Gastroesophageal sphincter (tissue), 4 donors: ENCODE data around the gene ARHGAP42. TPM values are rescaled to one million over a fixed set of nuclear protein-coding genes. Genes with fewer than 3 reads are reported as not detected.

ENCODE experiments used
- ATAC-seq: fragments of 150-250 bp; one replicate; pipeline ENCODE4 v1.9.1; 2016; ENCODE audit warnings: mild to moderate bottlenecking, moderate library complexity
- H3K27ac ChIP-seq, 4 donors: fragments of 200-600 bp; sonication (generic) in 3 of 4; 1 replicate in 3 of 4; 2 replicates in 1 of 4; pipeline ENCODE4 v1.5.1; 2016 to 2019
- H3K27me3 ChIP-seq: fragments of 200-600 bp; sonication (generic); one replicate; pipeline ENCODE4 v1.5.1; 2019
- H3K36me3 ChIP-seq, 2 donors: fragments of 200-600 bp; sonication (generic); one replicate each; pipeline ENCODE4 v1.5.1; 2019; ENCODE audit warnings: control low read depth in 1 of 2
- H3K4me1 ChIP-seq, 3 donors: fragments of 200-600 bp; sonication (generic); 1 replicate in 2 of 3; 2 replicates in 1 of 3; pipeline ENCODE4 v1.5.1; 2016 to 2019; ENCODE audit warnings: control low read depth in 2 of 3
- H3K4me3 ChIP-seq, 2 donors: fragments of 200-600 bp; sonication (generic); one replicate each; pipeline ENCODE4 v1.5.1; 2019; ENCODE audit warnings: mild to moderate bottlenecking in 1 of 2, moderate library complexity in 1 of 2
- H3K9me3 ChIP-seq, 3 donors: fragments of 200-600 bp; sonication (generic); one replicate each; pipeline ENCODE4 v1.5.1; 2017 to 2019; ENCODE audit warnings: control low read depth in 2 of 3
- EP300 ChIP-seq: sonication (generic); formaldehyde crosslinking; IDR thresholded peaks from one replicate; pipeline ENCODE4 v1.6.1; 2017; ENCODE audit warnings: antibody characterized with exemption, mild to moderate bottlenecking
- POLR2A ChIP-seq, 2 donors: fragments of 450-650 bp; IDR thresholded peaks; one replicate each; pipeline ENCODE4 v1.6.1; 2017; ENCODE audit warnings: antibody characterized with exemption in 2 of 2, mild to moderate bottlenecking in 2 of 2, moderate library complexity in 1 of 2
- POLR2AphosphoS5 ChIP-seq: sonication (generic); formaldehyde crosslinking; IDR thresholded peaks from one replicate; pipeline ENCODE4 v1.6.1; 2017; ENCODE audit warnings: antibody characterized with exemption
- WGBS, 2 donors: methylation state at CpG; one replicate each; pipeline ENCODE4 v1.1.5; 2018; ENCODE audit warnings: low coverage in 1 of 2; 5-methylcytosine and 5-hydroxymethylcytosine counted together
- total RNA-seq, 4 donors: library from RNA; depleted of rRNA; stranded (reverse); fragments of >200 nt; gene quantifications; one replicate each; pipeline ENCODE4 v1.1.0, GENCODE V29; 2016
- TF ChIP-seq, protein P1 (sequence below), 4 experiments: fragments of 200-600 bp in 2 of 4; fragments of 450-650 bp in 2 of 4; sonication (generic) in 1 of 4; IDR thresholded peaks; one replicate each; pipeline ENCODE4 v1.5.1; 2017 to 2019; ENCODE audit warnings: antibody characterized with exemption in 4 of 4, mild to moderate bottlenecking in 2 of 4, moderate library complexity in 2 of 4

The ARHGAP42 gene
- total RNA-seq, 4 donors from 2014 or later, result 6.3 to 29.1 (median 9.9) TPM

DNA sequence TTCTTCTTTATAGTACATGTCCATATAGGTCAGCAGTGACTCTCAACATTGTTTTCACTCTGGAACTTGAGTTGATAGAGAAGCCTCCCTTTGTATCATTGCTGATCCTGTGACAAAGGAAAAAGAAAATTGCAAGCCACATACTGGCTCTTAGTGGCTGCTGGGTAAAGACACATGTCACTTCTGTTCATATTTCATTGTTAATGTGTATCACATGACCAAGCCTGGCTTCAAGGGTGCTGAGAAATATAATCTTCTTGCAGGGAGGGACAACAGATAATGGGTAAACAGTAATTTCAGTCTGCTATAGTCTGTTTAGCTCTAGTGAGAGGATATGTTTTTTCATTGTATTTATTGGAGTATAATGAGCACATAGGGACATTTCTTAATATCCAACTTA, 269.3 kb downstream of the ARHGAP42 start:
- no peak for ATAC-seq
- Histone ChIP-seq H3K4me3 (no peak overlapping the region), H3K9me3 (no peaks in the 10 kb centered on the region), H3K4me1 (no peaks in the 10 kb centered on the region), H3K27ac (no peak overlapping the region), H3K36me3 (peaks cover 0 to 4% of the 10 kb centered on the region in 2 donors), H3K27me3 (no peaks in the 10 kb centered on the region)
- TF ChIP-seq POLR2AphosphoS5, result no peak
- no peak for TF ChIP-seq POLR2A (IDR thresholded peaks at IDR 0.05)
- TF ChIP-seq, protein P1, sequence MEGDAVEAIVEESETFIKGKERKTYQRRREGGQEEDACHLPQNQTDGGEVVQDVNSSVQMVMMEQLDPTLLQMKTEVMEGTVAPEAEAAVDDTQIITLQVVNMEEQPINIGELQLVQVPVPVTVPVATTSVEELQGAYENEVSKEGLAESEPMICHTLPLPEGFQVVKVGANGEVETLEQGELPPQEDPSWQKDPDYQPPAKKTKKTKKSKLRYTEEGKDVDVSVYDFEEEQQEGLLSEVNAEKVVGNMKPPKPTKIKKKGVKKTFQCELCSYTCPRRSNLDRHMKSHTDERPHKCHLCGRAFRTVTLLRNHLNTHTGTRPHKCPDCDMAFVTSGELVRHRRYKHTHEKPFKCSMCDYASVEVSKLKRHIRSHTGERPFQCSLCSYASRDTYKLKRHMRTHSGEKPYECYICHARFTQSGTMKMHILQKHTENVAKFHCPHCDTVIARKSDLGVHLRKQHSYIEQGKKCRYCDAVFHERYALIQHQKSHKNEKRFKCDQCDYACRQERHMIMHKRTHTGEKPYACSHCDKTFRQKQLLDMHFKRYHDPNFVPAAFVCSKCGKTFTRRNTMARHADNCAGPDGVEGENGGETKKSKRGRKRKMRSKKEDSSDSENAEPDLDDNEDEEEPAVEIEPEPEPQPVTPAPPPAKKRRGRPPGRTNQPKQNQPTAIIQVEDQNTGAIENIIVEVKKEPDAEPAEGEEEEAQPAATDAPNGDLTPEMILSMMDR (IDR thresholded peaks at IDR 0.05), result no peak
- no peak for TF ChIP-seq EP300

DNA sequence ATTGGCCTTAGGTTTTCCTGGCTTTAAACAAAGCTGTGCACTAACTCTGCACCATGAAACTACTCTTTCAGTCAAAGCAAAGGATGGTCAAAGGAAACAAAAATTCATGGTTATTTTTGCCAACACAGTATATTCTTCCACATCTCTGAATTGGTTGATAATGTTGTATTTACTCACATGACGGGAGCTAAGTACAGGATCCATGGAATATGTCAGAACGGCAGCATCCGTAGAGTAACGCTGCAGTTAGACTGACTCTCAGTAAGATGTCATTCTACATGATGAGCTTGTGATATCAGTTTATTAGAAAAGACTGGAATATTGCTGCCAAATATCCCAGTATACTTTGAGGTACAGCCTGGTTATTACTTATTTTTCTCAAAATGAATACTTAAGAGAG, 270.4 kb downstream of the ARHGAP42 start:
- no peaks in the 10 kb centered on the region for H3K9me3 ChIP-seq
- TF ChIP-seq, protein P1 (IDR thresholded peaks at IDR 0.05), result no peak
- no peak overlapping the region for H3K27ac ChIP-seq
- ATAC-seq, result no peak
- no peak overlapping the region for H3K4me3 ChIP-seq
- no peaks in the 10 kb centered on the region for H3K4me1 ChIP-seq
- no peaks in the 10 kb centered on the region for H3K27me3 ChIP-seq
- H3K36me3 ChIP-seq, result peaks cover 0 to 14% of the 10 kb centered on the region in 2 donors
- 79 to 100% methylated on average over 3 to 4 of the region's 4 CpGs for WGBS, 2 donors

DNA sequence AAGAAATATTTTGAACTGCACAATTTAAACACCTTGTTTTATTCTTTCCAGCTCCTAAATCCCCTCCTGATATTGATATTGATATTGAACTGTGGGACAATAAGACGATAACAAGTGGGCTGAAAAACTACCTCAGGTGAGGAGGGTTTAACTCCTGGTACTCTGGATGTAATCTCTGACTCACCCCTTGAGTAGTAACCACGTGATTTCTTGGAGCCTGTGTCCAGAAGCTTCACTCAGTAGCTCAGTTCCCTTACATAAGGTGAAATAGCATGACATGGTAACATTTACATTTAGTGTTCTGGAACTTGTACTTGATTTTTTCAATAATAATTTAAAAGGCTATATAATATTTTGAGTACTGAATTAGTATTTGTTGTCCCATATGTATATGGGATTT, 274.5 kb downstream of the ARHGAP42 start:
- H3K27ac ChIP-seq, result no peak overlapping the region
- H3K4me1 ChIP-seq, result no peaks in the 10 kb centered on the region
- WGBS, 2 donors, result 70 to 100% methylated on average over 1 to 2 of the region's 2 CpGs
- H3K36me3 ChIP-seq, result peaks cover 0 to 39% of the 10 kb centered on the region in 2 donors
- no peak overlapping the region for H3K4me3 ChIP-seq
- H3K9me3 ChIP-seq, result no peaks in the 10 kb centered on the region
- no peak for ATAC-seq
- H3K27me3 ChIP-seq, result no peaks in the 10 kb centered on the region
- TF ChIP-seq, protein P1 (IDR thresholded peaks at IDR 0.05), result no peak
- TF ChIP-seq EP300, result no peak
- TF ChIP-seq POLR2A (IDR thresholded peaks at IDR 0.05), result no peak
- no peak for TF ChIP-seq POLR2AphosphoS5

DNA sequence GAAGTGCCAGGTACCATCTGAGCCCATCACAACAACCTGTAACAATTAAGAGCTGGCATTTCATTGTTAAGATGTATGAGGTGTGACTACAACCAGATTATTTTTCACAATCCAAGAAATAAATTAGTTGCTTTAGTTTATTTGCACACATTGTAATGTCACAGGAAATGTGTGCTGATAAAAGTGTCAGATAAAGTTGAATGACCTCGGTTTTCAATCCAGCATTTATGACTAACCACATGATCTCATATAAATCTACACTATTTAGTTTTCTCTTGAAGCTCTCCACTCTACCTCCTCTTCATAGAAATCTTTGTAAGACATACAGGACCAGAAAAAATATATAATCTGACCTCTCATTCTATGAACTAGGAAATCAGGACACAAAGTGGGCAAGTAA, 276.3 kb downstream of the ARHGAP42 start:
- 33 to 54% methylated on average over 1 of the region's 1 CpG for WGBS, 2 donors
- Histone ChIP-seq H3K9me3 (peaks cover 0 to 1% (median 0%) of the 10 kb centered on the region in 3 donors), H3K27me3 (no peaks in the 10 kb centered on the region), H3K36me3 (peaks cover 0 to 55% of the 10 kb centered on the region in 2 donors), H3K27ac (no peak overlapping the region), H3K4me3 (no peak overlapping the region), H3K4me1 (no peaks in the 10 kb centered on the region)
- no peak for ATAC-seq
- TF ChIP-seq POLR2AphosphoS5, result no peak
- TF ChIP-seq, protein P1 (IDR thresholded peaks at IDR 0.05), result no peak
- no peak for TF ChIP-seq EP300
- TF ChIP-seq POLR2A (IDR thresholded peaks at IDR 0.05), result no peak

- no peak overlapping the region for H3K4me3 ChIP-seq
- WGBS, 2 donors, result 34 to 57% methylated on average over 2 to 3 of the region's 3 CpGs
- no peaks in the 10 kb centered on the region for H3K27me3 ChIP-seq
- TF ChIP-seq, protein P1 (IDR thresholded peaks at IDR 0.05), result no peak
- H3K9me3 ChIP-seq, result peaks cover 0 to 12% (median 0%) of the 10 kb centered on the region in 3 donors
- no peaks in the 10 kb centered on the region for H3K4me1 ChIP-seq
- H3K36me3 ChIP-seq, result peaks cover 0 to 66% of the 10 kb centered on the region in 2 donors
- H3K27ac ChIP-seq, result no peak overlapping the region
- ATAC-seq, result no peak
Measured at GRCh38 chr11:100964435-100964834, 277.3 kb downstream of the ARHGAP42 start.
